HCT116 (cell line): ENCODE measurements around the gene HIPK2. TPM values are rescaled to one million over a fixed set of nuclear protein-coding genes. Genes with fewer than 3 reads are reported as not detected.

Experiments
- ATAC-seq: fragments of 200-7000 bp; cut with Tn5 transposase; 2 replicates; pipeline ENCODE4 v1.9.1; 2020; ENCODE audit warnings: mild to moderate bottlenecking, moderate library complexity
- BruUV-seq: library from RNA; stranded (reverse); fragments of 400-500 nt; replicated peaks from 2 replicates; lab custom pipeline; 2021; lab: Mats Ljungman, UMichigan
- CTCF ChIA-PET: fragments of 300-600 bp; sonication (Branson Sonifier 250); formaldehyde crosslinking; loops from one replicate; lab custom pipeline; 2021; ENCODE audit warnings: antibody characterized with exemption; lab: Charles Lee
- POLR2A ChIA-PET: fragments of 300-600, 350-600 bp; sonication (Branson Sonifier 250); formaldehyde crosslinking; loops from one replicate; lab custom pipeline; 2021; ENCODE audit warnings: antibody characterized with exemption; lab: Charles Lee
- RAD21 ChIA-PET, 2 experiments: fragments of 300-600 bp; sonication (Branson Sonifier 250); formaldehyde crosslinking; loops; one replicate each; lab custom pipeline; 2023; ENCODE audit warnings: low total read pairs in 2 of 2; ENCODE audit not compliant: uncharacterized antibody in 2 of 2, unreplicated experiment in 2 of 2, low non-redundant PET in 1 of 2; lab: Charles Lee
- DNase-seq: peaks from one replicate; pipeline ENCODE4 v3.0.0-alpha.2; 2010; ENCODE audit warnings: low read depth, low spot score
- H2AFZ ChIP-seq: fragments of 200-600 bp; shearing (Covaris generic), sonication (generic); 2 replicates; pipeline ENCODE4 v1.6.1; 2017; ENCODE audit warnings: low read depth, mixed run types, mixed read lengths, antibody characterized with exemption, low read length; ENCODE audit not compliant: poor library complexity, severe bottlenecking
- H3K27ac ChIP-seq: 2 replicates; pipeline ENCODE4 v1.5.1; 2012; ENCODE audit warnings: low read depth, low read length
- H3K27me3 ChIP-seq: fragments of 200-600 bp; sonication (generic); 2 replicates; pipeline ENCODE4 v1.6.1; 2016; ENCODE audit warnings: mixed run types, low read length, mixed read lengths; ENCODE audit not compliant: insufficient read depth
- H3K36me3 ChIP-seq, 2 experiments: fragments of 200-500 bp in 1 of 2; fragments of 200-600 bp in 1 of 2; sonication (Bioruptor generic) in 1 of 2; sonication (generic) in 1 of 2; 2 replicates each; pipeline versions ENCODE4 v1.5.1 to v1.6.1; 2014 to 2016; ENCODE audit warnings: low read length in 2 of 2, inconsistent platforms in 1 of 2, mixed read lengths in 1 of 2, mixed run types in 1 of 2; ENCODE audit not compliant: insufficient read depth in 2 of 2, control insufficient read depth in 1 of 2
- H3K4me1 ChIP-seq, 2 experiments: fragments of 200-600 bp in 1 of 2; sonication (generic) in 1 of 2; 2 replicates each; pipeline versions ENCODE4 v1.5.1 to v1.6.1; 2012 to 2017; ENCODE audit warnings: low read length in 2 of 2, inconsistent platforms in 1 of 2, mild to moderate bottlenecking in 1 of 2, mixed read lengths in 1 of 2, mixed run types in 1 of 2, moderate library complexity in 1 of 2; ENCODE audit not compliant: insufficient read depth in 2 of 2, control insufficient read depth in 1 of 2
- H3K4me2 ChIP-seq: fragments of 200-600 bp; sonication (generic); 2 replicates; pipeline ENCODE4 v1.6.1; 2017; ENCODE audit warnings: mixed run types, low read length, mixed read lengths
- H3K4me3 ChIP-seq, 2 experiments: fragments of 200-600 bp in 1 of 2; sonication (generic) in 1 of 2; replicated peaks in 1 of 2; 2 replicates each; pipeline ENCODE4 v1.5.1; 2011 to 2016; ENCODE audit warnings: low read length in 2 of 2, control low read depth in 1 of 2, low read depth in 1 of 2, mild to moderate bottlenecking in 1 of 2, mixed read lengths in 1 of 2, mixed run types in 1 of 2
- H3K79me2 ChIP-seq: fragments of 200-600 bp; sonication (generic); 2 replicates; pipeline ENCODE4 v1.6.1; 2017; ENCODE audit warnings: mild to moderate bottlenecking, mixed run types, low read length, moderate library complexity, mixed read lengths; ENCODE audit not compliant: insufficient read depth
- H3K9ac ChIP-seq: fragments of 200-600 bp; sonication (generic); 2 replicates; pipeline ENCODE4 v1.6.1; 2016; ENCODE audit warnings: low read length, mixed read lengths
- H3K9me2 ChIP-seq: fragments of 200-600 bp; sonication (generic), shearing (Covaris generic); 2 replicates; pipeline ENCODE4 v1.6.1; 2017; ENCODE audit warnings: mixed run types, mild to moderate bottlenecking, moderate library complexity; ENCODE audit not compliant: insufficient read depth
- H3K9me3 ChIP-seq, 2 experiments: fragments of 200-500 bp in 1 of 2; fragments of 200-600 bp in 1 of 2; sonication (Bioruptor generic) in 1 of 2; sonication (generic) in 1 of 2; 2 replicates each; pipeline ENCODE4 v1.6.1; 2014 to 2017; ENCODE audit warnings: low read length in 2 of 2, mixed read lengths in 2 of 2, inconsistent platforms in 1 of 2, low read depth in 1 of 2, mild to moderate bottlenecking in 1 of 2, mixed run types in 1 of 2, moderate library complexity in 1 of 2; ENCODE audit not compliant: control insufficient read depth in 1 of 2, insufficient read depth in 1 of 2
- H4K20me1 ChIP-seq: fragments of 200-600 bp; sonication (generic), shearing (Covaris generic); 2 replicates; pipeline ENCODE4 v1.6.1; 2017; ENCODE audit warnings: mixed run types, mild to moderate bottlenecking, moderate library complexity; ENCODE audit not compliant: insufficient read depth
- ATF3 ChIP-seq: IDR thresholded peaks from 2 replicates; pipeline ENCODE4 v1.6.1; 2012
- CBX3 ChIP-seq: IDR thresholded peaks from 2 replicates; pipeline ENCODE4 v1.6.1; 2012; ENCODE audit warnings: low read depth
- CTCF ChIP-seq, 3 experiments: fragments of 200-600 bp in 1 of 3; sonication (generic) in 1 of 3; IDR thresholded peaks in 2 of 3; conservative IDR thresholded peaks in 1 of 3; 2 replicates each; pipeline ENCODE4 v1.5.1; 2012 to 2017; ENCODE audit warnings: low read depth in 2 of 3, low read length in 2 of 3, antibody characterized with exemption in 1 of 3, borderline replicate concordance in 1 of 3, control low read depth in 1 of 3, mild to moderate bottlenecking in 1 of 3, mixed read lengths in 1 of 3, mixed run types in 1 of 3, moderate library complexity in 1 of 3; ENCODE audit not compliant: insufficient read depth in 1 of 3
- EGR1 ChIP-seq: IDR thresholded peaks from 2 replicates; pipeline ENCODE4 v1.6.1; 2012; ENCODE audit warnings: low read depth
- EZH2 ChIP-seq: fragments of 200-600 bp; sonication (generic); IDR thresholded peaks from 2 replicates; pipeline ENCODE4 v1.6.1; 2017; ENCODE audit warnings: antibody characterized with exemption, mixed run types
- JUND ChIP-seq: IDR thresholded peaks from 2 replicates; pipeline ENCODE4 v1.6.1; 2012
- POLR2A ChIP-seq: IDR thresholded peaks from 2 replicates; pipeline ENCODE4 v1.7.0; 2011; ENCODE audit warnings: borderline replicate concordance; ENCODE audit not compliant: insufficient read depth, insufficient read length; ENCODE audit errors: extremely low read depth
- RAD21 ChIP-seq: IDR thresholded peaks from 2 replicates; pipeline ENCODE4 v1.6.1; 2012; ENCODE audit warnings: low read depth, mild to moderate bottlenecking
- YY1 ChIP-seq: IDR thresholded peaks from 2 replicates; pipeline ENCODE4 v1.6.1; 2011; ENCODE audit warnings: low read length, low read depth, moderate library complexity, mild to moderate bottlenecking; ENCODE audit not compliant: insufficient replicate concordance; ENCODE audit errors: extremely low read depth
- ZFX ChIP-seq: fragments of 450-650 bp; IDR thresholded peaks from 2 replicates; pipeline ENCODE4 v1.6.1; 2017
- intact Hi-C: fragments of 100-400 bp; cut with micrococcal nuclease; formaldehyde crosslinking; loops from 2 replicates; pipeline ENCODE4 v1.10.0; 2022
- total RNA-seq: library from RNA; stranded (reverse); gene quantifications from one replicate; pipeline ENCODE4 v1.2.1, GENCODE V29; 2021; ENCODE audit not compliant: unreplicated experiment

HIPK2 gene
- total RNA-seq, 1 experiment from 2014 or later = 49.5 TPM

- CTCF ChIA-PET = no interaction called here
Observed at GRCh38 chr7:139570626-139571025, 207.2 kb downstream of the HIPK2 start.

More at GRCh38 chr7:139570626-139571025, 207.2 kb downstream of the HIPK2 start:
- no peaks in the 10 kb centered on the region for H3K9me2 ChIP-seq
- no peaks in the 10 kb centered on the region for H3K4me1 ChIP-seq
- ChIA-PET RAD21 (no interaction called here), POLR2A (no interaction called here)
- H3K9me3 ChIP-seq = no peaks in the 10 kb centered on the region
- ATAC-seq (no peak), DNase-seq (no peak)
- H3K27ac ChIP-seq = no peak overlapping the region
- no peaks in the 10 kb centered on the region for H4K20me1 ChIP-seq
- no TSS peak for BruUV-seq
- TF ChIP-seq JUND (no peak), ZFX (no peak), ATF3 (no peak), CTCF (IDR thresholded peaks at IDR 0.05 in 2 of 3, conservative IDR thresholded peaks at IDR 0.05 in 1 of 3; ENCODE audit: borderline replicate concordance in 1 of 3, insufficient read depth in 1 of 3, low read depth in 2 of 3, low read length in 2 of 3) (no peak), EZH2 (no peak), POLR2A (no peak), CBX3 (no peak), YY1 (no peak), EGR1 (no peak), RAD21 (no peak)
- H3K27me3 ChIP-seq = no peaks in the 10 kb centered on the region
- H3K79me2 ChIP-seq = no peaks in the 10 kb centered on the region
- H2AFZ ChIP-seq = no peak overlapping the region
- no peak overlapping the region for H3K4me2 ChIP-seq
- H3K4me3 ChIP-seq = no peak overlapping the region
- intact Hi-C loops = no loop called here
- no peak overlapping the region for H3K9ac ChIP-seq
- no peaks in the 10 kb centered on the region; a peak in 1 of 4 replicates for H3K36me3 ChIP-seq
